Neural crest cell (in vitro differentiated cells): ENCODE data around the gene CPA4. TPM values are rescaled to one million over a fixed set of nuclear protein-coding genes. Genes with fewer than 3 reads are reported as not detected.
"Not testable (repeated sequence)": the region's sequence is repeated elsewhere in the genome, so short reads cannot be mapped to it uniquely, and the experiment has no call there.

Experiments used
- DNase-seq: peaks from one replicate; pipeline ENCODE4 v3.0.0; 2021; ENCODE audit warnings: low read depth, mixed read lengths, low spot score
- H3K27ac Mint-ChIP-seq: one replicate; pipeline ENCODE4 v1.8.0; 2021; ENCODE audit warnings: mild to moderate bottlenecking, mixed read lengths; ENCODE audit not compliant: unreplicated experiment
- H3K27me3 Mint-ChIP-seq: 2 replicates; pipeline ENCODE4 v1.8.0; 2021; ENCODE audit warnings: low read depth, mild to moderate bottlenecking, mixed read lengths
- H3K36me3 Mint-ChIP-seq: 2 replicates; pipeline ENCODE4 v1.8.0; 2021; ENCODE audit warnings: low read depth, mild to moderate bottlenecking, mixed read lengths
- H3K4me1 Mint-ChIP-seq: 2 replicates; pipeline ENCODE4 v1.8.0; 2021; ENCODE audit warnings: mixed read lengths
- H3K4me3 Mint-ChIP-seq: one replicate; pipeline ENCODE4 v1.8.0; 2021; ENCODE audit warnings: mild to moderate bottlenecking, mixed read lengths
- H3K9me3 Mint-ChIP-seq: 2 replicates; pipeline ENCODE4 v1.8.0; 2021; ENCODE audit warnings: mixed read lengths
- CTCF ChIP-seq: fragments of 200-600 bp; sonication (generic); conservative IDR thresholded peaks from 2 replicates; pipeline ENCODE4 v1.5.0; 2021; ENCODE audit warnings: antibody characterized with exemption, mild to moderate bottlenecking
- long read RNA-seq: library from polyadenylated mRNA; unstranded; transcript quantifications from one replicate; pipeline ENCODE4 v2.0.0, GENCODE V29; 2020
- total RNA-seq: library from RNA; stranded (reverse); gene quantifications from 2 replicates; pipeline ENCODE4 v1.2.1, GENCODE V29; 2021

The CPA4 gene
- total RNA-seq: 0.41 and 0.72 TPM in 2 replicates
- long read RNA-seq: 0 reads

- no peaks in the 10 kb centered on the region for H3K27me3 Mint-ChIP-seq
- no peak for TF ChIP-seq CTCF
- no peak within 1 kb of the TSS for H3K27ac Mint-ChIP-seq
- H3K36me3 Mint-ChIP-seq: peaks cover 3% of the 10 kb centered on the region
- no peak within 1 kb of the TSS for H3K4me3 Mint-ChIP-seq
- peaks cover 9% of the 10 kb centered on the region for H3K9me3 Mint-ChIP-seq
- H3K4me1 Mint-ChIP-seq: peaks cover 28% of the 10 kb centered on the region
- DNase-seq: no peak
Observed at GRCh38 chr7:130292682-130293257, at the start of gene CPA4. TSS of gene CPA4 (plus strand) at chr7:130293161. CDS start at chr7:130293181, 20 bp downstream.

- not testable (repeated sequence) for H3K4me1 Mint-ChIP-seq, DNase-seq, H3K4me3 Mint-ChIP-seq, H3K9me3 Mint-ChIP-seq, H3K36me3 Mint-ChIP-seq, H3K27me3 Mint-ChIP-seq, H3K27ac Mint-ChIP-seq
Observed at GRCh38 chr7:130243486-130243885, 49.5 kb upstream of the CPA4 start.

GRCh38 chr7:130246491-130246890 lies 46.5 kb upstream of the CPA4 start:
- peaks cover 14% of the 10 kb centered on the region for H3K9me3 Mint-ChIP-seq
- not testable (repeated sequence) for H3K4me1 Mint-ChIP-seq, H3K27ac Mint-ChIP-seq, DNase-seq, H3K27me3 Mint-ChIP-seq, H3K4me3 Mint-ChIP-seq
- peaks cover 15% of the 10 kb centered on the region for H3K36me3 Mint-ChIP-seq

GRCh38 chr7:130248842-130249241 lies 44.1 kb upstream of the CPA4 start:
- peaks cover 33% of the 10 kb centered on the region for H3K36me3 Mint-ChIP-seq
- H3K27me3 Mint-ChIP-seq, H3K4me3 Mint-ChIP-seq, H3K27ac Mint-ChIP-seq, H3K4me1 Mint-ChIP-seq, DNase-seq: not testable (repeated sequence)
- peaks cover 29% of the 10 kb centered on the region for H3K9me3 Mint-ChIP-seq

GRCh38 chr7:130249626-130250025 lies 43.3 kb upstream of the CPA4 start:
- H3K27me3 Mint-ChIP-seq, H3K4me3 Mint-ChIP-seq, DNase-seq, H3K4me1 Mint-ChIP-seq, H3K27ac Mint-ChIP-seq: not testable (repeated sequence)
- peaks cover 33% of the 10 kb centered on the region for H3K36me3 Mint-ChIP-seq
- H3K9me3 Mint-ChIP-seq: peaks cover 31% of the 10 kb centered on the region

- H3K36me3 Mint-ChIP-seq: peaks cover 38% of the 10 kb centered on the region
- no peak for DNase-seq
- peaks cover 10% of the 10 kb centered on the region for H3K4me1 Mint-ChIP-seq
- TF ChIP-seq CTCF: no peak
- H3K27me3 Mint-ChIP-seq: no peaks in the 10 kb centered on the region
- no peak overlapping the region for H3K4me3 Mint-ChIP-seq
- peaks cover 27% of the 10 kb centered on the region for H3K9me3 Mint-ChIP-seq
- H3K27ac Mint-ChIP-seq: no peak overlapping the region
Observed at GRCh38 chr7:130254555-130254954, 38.4 kb upstream of the CPA4 start.

- Mint-ChIP-seq H3K36me3 (peaks cover 29% of the 10 kb centered on the region), H3K27me3 (no peaks in the 10 kb centered on the region), H3K27ac (no peak overlapping the region), H3K4me3 (no peak overlapping the region), H3K4me1 (peaks cover 16% of the 10 kb centered on the region), H3K9me3 (peaks cover 19% of the 10 kb centered on the region)
- no peak for DNase-seq
- no peak for TF ChIP-seq CTCF
Observed at GRCh38 chr7:130256704-130257103, 36.3 kb upstream of the CPA4 start.
